Measurements from ENCODE around the gene URM1. TPM values are rescaled to one million over a fixed set of nuclear protein-coding genes. Genes with fewer than 3 reads are reported as not detected.

The URM1 gene
- total RNA-seq, 1 experiment from 2014 or later: 99.6 TPM

- Histone ChIP-seq H3K27me3 (ENCODE audit: control insufficient read depth, insufficient read depth, low read length) (no peaks in the 10 kb centered on the region), H3K4me3 (ENCODE audit: insufficient read depth, low read depth, low read length) (no peak overlapping the region), H3K36me3 (replicated peaks; ENCODE audit: control insufficient read depth, insufficient read depth, low read length) (no peaks in the 10 kb centered on the region)
- DNase-seq: peak; percentile 97
Observed at GRCh38 chr9:128438343-128439109, 67.4 kb downstream of the URM1 start.

DNA sequence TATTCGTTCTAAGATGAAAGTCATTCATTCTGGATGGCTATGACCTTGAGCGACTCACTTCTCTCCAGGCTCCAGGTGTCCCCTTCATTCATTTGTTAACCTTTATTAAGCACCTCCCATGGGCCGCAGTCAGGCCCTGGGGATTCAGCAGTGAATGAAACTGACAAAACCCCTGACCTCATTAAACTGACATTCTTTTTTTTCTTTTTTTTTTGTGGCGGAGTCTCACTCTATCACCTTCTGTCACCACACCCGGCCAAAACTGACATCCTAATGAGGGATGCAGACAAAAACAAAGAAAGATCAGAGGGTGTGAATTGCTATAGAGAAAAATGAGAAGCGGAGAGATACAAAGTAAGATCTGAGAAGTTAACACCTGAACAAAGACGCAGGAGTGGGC is 68.1 kb downstream of the URM1 start:
- H3K36me3 ChIP-seq (replicated peaks; ENCODE audit: control insufficient read depth, insufficient read depth, low read length): no peaks in the 10 kb centered on the region
- H3K27me3 ChIP-seq (ENCODE audit: control insufficient read depth, insufficient read depth, low read length): no peaks in the 10 kb centered on the region
- H3K4me3 ChIP-seq (ENCODE audit: insufficient read depth, low read depth, low read length): no peak overlapping the region
- DNase-seq: no peak

Other genes with a start within 250 kb of the URM1 start
- gene PTGES2, start 243.6 kb upstream of the URM1 start, total RNA-seq (2014; rRNA removed; shearing (Covaris generic)): 143 and 197 TPM in 2 replicates
- gene LCN2, start 221.9 kb upstream of the URM1 start, total RNA-seq (2014; rRNA removed; shearing (Covaris generic)): 1.4 TPM in 1 of 2 replicates, not detected in the other
- 121 and 130 TPM in 2 replicates for gene BBLN, start 211.1 kb upstream of the URM1 start, total RNA-seq (2014; rRNA removed; shearing (Covaris generic))
- 36.8 and 41.0 TPM in 2 replicates for gene CIZ1, start 179.8 kb upstream of the URM1 start, total RNA-seq (2014; rRNA removed; shearing (Covaris generic))
- 16.9 and 35.0 TPM in 2 replicates for gene DNM1, start 168.0 kb upstream of the URM1 start, total RNA-seq (2014; rRNA removed; shearing (Covaris generic))
- gene GOLGA2, start 95.4 kb upstream of the URM1 start, total RNA-seq (2014; rRNA removed; shearing (Covaris generic)): 34.4 and 48.7 TPM in 2 replicates
- 36.3 and 53.3 TPM in 2 replicates for gene SWI5, start 95.1 kb upstream of the URM1 start, total RNA-seq (2014; rRNA removed; shearing (Covaris generic))
- gene TRUB2, start 48.9 kb upstream of the URM1 start, total RNA-seq (2014; rRNA removed; shearing (Covaris generic)): 35.5 and 51.9 TPM in 2 replicates
- gene COQ4, start 48.5 kb upstream of the URM1 start, total RNA-seq (2014; rRNA removed; shearing (Covaris generic)): 45.9 and 55.3 TPM in 2 replicates
- 26.2 and 39.0 TPM in 2 replicates for gene SLC27A4, start 30.8 kb upstream of the URM1 start, total RNA-seq (2014; rRNA removed; shearing (Covaris generic))
- gene CERCAM, start 49.5 kb downstream of the URM1 start, total RNA-seq (2014; rRNA removed; shearing (Covaris generic)): 12.6 and 15.5 TPM in 2 replicates
- gene ODF2, start 84.6 kb downstream of the URM1 start, total RNA-seq (2014; rRNA removed; shearing (Covaris generic)): 12.0 and 15.8 TPM in 2 replicates
- 21.2 and 24.5 TPM in 2 replicates for gene GLE1, start 133.3 kb downstream of the URM1 start, total RNA-seq (2014; rRNA removed; shearing (Covaris generic))
- 124 and 132 TPM in 2 replicates for gene SPTAN1, start 181.2 kb downstream of the URM1 start, total RNA-seq (2014; rRNA removed; shearing (Covaris generic))